ENCODE data around the gene RNF32.

- no peak for TF ChIP-seq POLR2A (IDR thresholded peaks at IDR 0.05; ENCODE audit: low read length)
- no peak for TF ChIP-seq GATA1 (IDR thresholded peaks at IDR 0.05; ENCODE audit: low read depth, low read length)
These were observed 23.4 kb upstream of the RNF32 start for GRCh38 chr7:156617215-156617614.
